ENCODE data around the gene CCDC88C.

DNA sequence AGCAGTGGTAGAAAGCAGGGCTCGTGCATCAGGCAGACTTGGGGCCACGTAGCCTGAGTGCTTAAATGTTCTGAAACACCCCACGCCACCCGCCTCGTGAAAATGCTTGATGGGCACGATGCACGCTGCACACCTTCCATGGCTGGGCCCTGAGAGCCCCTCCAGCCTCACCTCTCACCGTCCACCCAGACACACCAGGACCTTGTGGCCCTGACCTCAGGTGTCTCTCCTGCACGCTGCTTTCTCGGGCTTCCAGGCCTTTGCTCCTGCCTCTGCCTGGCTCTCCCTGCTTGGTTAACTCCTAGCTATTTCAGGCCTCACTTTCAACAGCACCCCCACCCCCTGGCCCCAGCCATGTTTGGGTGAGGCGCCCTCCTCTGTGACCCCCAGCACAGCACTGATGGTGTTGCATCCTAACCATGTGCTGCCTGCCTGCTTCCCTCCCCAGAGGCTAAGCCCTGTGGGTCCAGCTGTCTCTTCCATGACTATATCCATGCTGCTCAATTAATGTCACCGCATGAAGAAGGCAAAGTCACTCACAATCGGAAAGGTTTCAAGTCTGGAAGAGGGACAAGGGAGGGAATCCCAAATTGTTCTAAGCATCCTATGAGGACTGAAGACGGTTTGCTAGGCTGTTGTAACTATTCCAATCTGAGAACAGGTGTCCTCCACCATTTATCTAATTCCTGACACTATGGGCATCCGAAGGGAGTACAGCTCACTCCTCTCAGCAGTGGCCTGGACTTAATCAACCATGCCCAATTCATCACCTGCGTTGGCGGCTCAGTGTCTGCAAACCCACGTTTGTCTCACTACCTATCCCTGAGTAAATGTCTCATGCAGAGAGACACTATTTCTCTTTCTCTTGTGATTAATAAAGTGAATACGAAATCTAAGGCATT is 82.2 kb downstream of the CCDC88C start:
- TF ChIP-seq, protein P1, sequence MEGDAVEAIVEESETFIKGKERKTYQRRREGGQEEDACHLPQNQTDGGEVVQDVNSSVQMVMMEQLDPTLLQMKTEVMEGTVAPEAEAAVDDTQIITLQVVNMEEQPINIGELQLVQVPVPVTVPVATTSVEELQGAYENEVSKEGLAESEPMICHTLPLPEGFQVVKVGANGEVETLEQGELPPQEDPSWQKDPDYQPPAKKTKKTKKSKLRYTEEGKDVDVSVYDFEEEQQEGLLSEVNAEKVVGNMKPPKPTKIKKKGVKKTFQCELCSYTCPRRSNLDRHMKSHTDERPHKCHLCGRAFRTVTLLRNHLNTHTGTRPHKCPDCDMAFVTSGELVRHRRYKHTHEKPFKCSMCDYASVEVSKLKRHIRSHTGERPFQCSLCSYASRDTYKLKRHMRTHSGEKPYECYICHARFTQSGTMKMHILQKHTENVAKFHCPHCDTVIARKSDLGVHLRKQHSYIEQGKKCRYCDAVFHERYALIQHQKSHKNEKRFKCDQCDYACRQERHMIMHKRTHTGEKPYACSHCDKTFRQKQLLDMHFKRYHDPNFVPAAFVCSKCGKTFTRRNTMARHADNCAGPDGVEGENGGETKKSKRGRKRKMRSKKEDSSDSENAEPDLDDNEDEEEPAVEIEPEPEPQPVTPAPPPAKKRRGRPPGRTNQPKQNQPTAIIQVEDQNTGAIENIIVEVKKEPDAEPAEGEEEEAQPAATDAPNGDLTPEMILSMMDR (IDR thresholded peaks at IDR 0.05; ENCODE audit: low read length), result no peak
- TF ChIP-seq EZH2 (IDR thresholded peaks at IDR 0.05; ENCODE audit: borderline replicate concordance, low read length), result no peak
